ENCODE results near the gene SP1.
"Not testable (repeated sequence)": the region's sequence is repeated elsewhere in the genome, so short reads cannot be mapped to it uniquely, and the experiment has no call there.

GRCh38 chr12:53444593-53445325 is 64.8 kb downstream of the SP1 start:
- not testable (repeated sequence) for TF ChIP-seq CTCF, POLR2A (IDR thresholded peaks at IDR 0.05)

All from heart left ventricle (tissue), 13 donors.